ENCODE data around the gene FBXW4.

DNA sequence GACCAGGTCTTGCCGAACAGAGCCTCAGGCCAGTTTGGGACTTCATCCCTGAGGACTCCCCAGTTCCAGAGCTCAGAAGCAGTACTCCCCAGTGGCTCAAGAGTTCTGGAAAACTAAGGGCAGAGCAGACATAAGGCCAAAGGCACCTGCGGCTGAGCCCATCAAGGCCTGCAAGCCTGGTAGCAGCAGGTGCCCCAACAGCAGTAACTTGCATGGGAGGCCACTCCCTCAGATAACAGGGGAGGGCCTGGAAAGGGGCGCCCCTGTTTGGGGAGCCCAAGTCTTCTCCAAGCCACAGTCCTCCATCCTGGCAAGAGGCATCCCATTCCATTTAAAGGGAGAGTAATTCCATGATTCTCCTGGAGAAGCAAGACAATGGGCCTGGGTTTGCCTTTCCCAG, 119.9 kb downstream of the FBXW4 start:
- TF ChIP-seq, protein P1, sequence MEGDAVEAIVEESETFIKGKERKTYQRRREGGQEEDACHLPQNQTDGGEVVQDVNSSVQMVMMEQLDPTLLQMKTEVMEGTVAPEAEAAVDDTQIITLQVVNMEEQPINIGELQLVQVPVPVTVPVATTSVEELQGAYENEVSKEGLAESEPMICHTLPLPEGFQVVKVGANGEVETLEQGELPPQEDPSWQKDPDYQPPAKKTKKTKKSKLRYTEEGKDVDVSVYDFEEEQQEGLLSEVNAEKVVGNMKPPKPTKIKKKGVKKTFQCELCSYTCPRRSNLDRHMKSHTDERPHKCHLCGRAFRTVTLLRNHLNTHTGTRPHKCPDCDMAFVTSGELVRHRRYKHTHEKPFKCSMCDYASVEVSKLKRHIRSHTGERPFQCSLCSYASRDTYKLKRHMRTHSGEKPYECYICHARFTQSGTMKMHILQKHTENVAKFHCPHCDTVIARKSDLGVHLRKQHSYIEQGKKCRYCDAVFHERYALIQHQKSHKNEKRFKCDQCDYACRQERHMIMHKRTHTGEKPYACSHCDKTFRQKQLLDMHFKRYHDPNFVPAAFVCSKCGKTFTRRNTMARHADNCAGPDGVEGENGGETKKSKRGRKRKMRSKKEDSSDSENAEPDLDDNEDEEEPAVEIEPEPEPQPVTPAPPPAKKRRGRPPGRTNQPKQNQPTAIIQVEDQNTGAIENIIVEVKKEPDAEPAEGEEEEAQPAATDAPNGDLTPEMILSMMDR (IDR thresholded peaks at IDR 0.05): no peak
- TF ChIP-seq ZFX (IDR thresholded peaks at IDR 0.05; ENCODE audit: borderline replicate concordance): no peak

Measured in 22Rv1 (cell line).